ENCODE results near the gene ACP7. TPM values are rescaled to one million over a fixed set of nuclear protein-coding genes. Genes with fewer than 3 reads are reported as not detected.
A peak's percentile ranks its signal among the peaks of the same experiment; 100 is the strongest.

Gene ACP7
- total and polyA plus RNA-seq, 2 of the 8 experiments (the other 6 are each of a cell fraction or from before 2014, with no cell fraction given) = 0.27 to 0.50 TPM

- no peak for FAIRE-seq
- H3K56ac ChIP-seq (replicated peaks; ENCODE audit: insufficient read length, low read depth, low read length) = no peak overlapping the region
- peak overlapping the region; percentile 17 for H4K91ac ChIP-seq (replicated peaks; ENCODE audit: insufficient read length, low read length)
- WGBS, 2 experiments (ENCODE audit: extremely low coverage in 1 of 2, insufficient coverage in 1 of 2, insufficient read length in 1 of 2, insufficient replicate concordance in 2 of 2, low coverage in 1 of 2, low lambda C conversion rate in 2 of 2, missing lambda C conversion rate in 1 of 2) = 80% methylated on average over 21 of the region's 24 CpGs; no CpG with 5 or more reads in 1 of the 2 experiments
- no peak overlapping the region for H2AFZ ChIP-seq (ENCODE audit: low read length)
- TF ChIP-seq CBX5 (IDR thresholded peaks at IDR 0.05; ENCODE audit: low read depth, low read length) = no peak
- TF ChIP-seq CTBP2 (IDR thresholded peaks at IDR 0.05; ENCODE audit: borderline replicate concordance, insufficient read depth, insufficient read length, low read length) = no peak
- TF ChIP-seq TEAD4 (IDR thresholded peaks at IDR 0.05; ENCODE audit: low read depth, low read length) = no peak
- TF ChIP-seq EGR1 (IDR thresholded peaks at IDR 0.05; ENCODE audit: borderline replicate concordance, low read depth, low read length) = no peak
- no peak for TF ChIP-seq RNF2 (IDR thresholded peaks at IDR 0.05; ENCODE audit: borderline replicate concordance, low read depth, low read length, missing control alignments, poor library complexity, severe bottlenecking)
- TF ChIP-seq, protein P1, sequence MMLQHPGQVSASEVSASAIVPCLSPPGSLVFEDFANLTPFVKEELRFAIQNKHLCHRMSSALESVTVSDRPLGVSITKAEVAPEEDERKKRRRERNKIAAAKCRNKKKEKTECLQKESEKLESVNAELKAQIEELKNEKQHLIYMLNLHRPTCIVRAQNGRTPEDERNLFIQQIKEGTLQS (IDR thresholded peaks at IDR 0.05; ENCODE audit: insufficient read depth, low read depth, low read length) = no peak
- no peak for TF ChIP-seq NRF1 (IDR thresholded peaks at IDR 0.05; ENCODE audit: low read depth, low read length)
- no peak for TF ChIP-seq JUN (IDR thresholded peaks at IDR 0.05; ENCODE audit: low read depth, low read length)
- TF ChIP-seq RBBP5 (IDR thresholded peaks at IDR 0.05; ENCODE audit: borderline replicate concordance, low read depth, low read length) = no peak
- DNase-seq (ENCODE audit: low read depth in 1 of 2, low spot score in 2 of 2) = no peak
- no peak overlapping the region for H3K14ac ChIP-seq (ENCODE audit: insufficient read length)
- H4K8ac ChIP-seq (ENCODE audit: extremely low read depth, insufficient read depth, low read length) = 0 out of 2 replicates have a peak overlapping the region, but pooled peaks have one; percentile 7
- 0 out of 7 replicates have a peak overlapping the region, but pooled peaks of 1 of the 4 experiments have one; percentile 19 for H3K9ac ChIP-seq (replicated peaks in 1 of 4; ENCODE audit: extremely low read depth in 1 of 4, low read depth in 3 of 4, low read length in 3 of 4)
- H3K79me1 ChIP-seq (ENCODE audit: low read depth, low read length) = peaks cover 36% of the 10 kb centered on the region
- H3K27ac ChIP-seq (ENCODE audit: low read depth, low read length) = no peak overlapping the region
- H2BK5ac ChIP-seq (ENCODE audit: low read depth, low read length) = peak overlapping the region; percentile 60
- no peak overlapping the region for H3K4me3 ChIP-seq (ENCODE audit: extremely low read depth in 1 of 4, insufficient read depth in 2 of 4, low read depth in 3 of 4, low read length in 4 of 4)
- peaks cover 17 to 32% of the 10 kb centered on the region in 2 experiments for H4K20me1 ChIP-seq (replicated peaks in 1 of 2; ENCODE audit: control insufficient read depth in 1 of 2, insufficient read depth in 2 of 2, low read length in 2 of 2)
- peaks cover 3% of the 10 kb centered on the region; the same call in 1 of the 2 replicates for H3K23me2 ChIP-seq (ENCODE audit: low read depth, low read length)
- 0 out of 2 replicates have a peak overlapping the region, but pooled peaks have one; percentile 13 for H3K18ac ChIP-seq (ENCODE audit: extremely low read depth, low read length)
- peaks cover 4 to 39% (median 20%) of the 10 kb centered on the region in 4 experiments for H3K4me1 ChIP-seq (replicated peaks in 1 of 4; ENCODE audit: control insufficient read depth in 3 of 4, insufficient read depth in 4 of 4, low read length in 3 of 4)
- H4K5ac ChIP-seq (ENCODE audit: insufficient read length, low read depth, low read length) = no peak overlapping the region
- peak overlapping the region; percentile 99; the same call in 1 of the 2 replicates for H2AK5ac ChIP-seq (ENCODE audit: low read depth, low read length)
- H2BK12ac ChIP-seq (ENCODE audit: low read depth, low read length) = 0 out of 2 replicates have a peak overlapping the region, but pooled peaks have one; percentile 27
- no peak overlapping the region for H3K4me2 ChIP-seq (ENCODE audit: insufficient read depth in 1 of 2, low read depth in 2 of 2, low read length in 2 of 2)
- H2BK120ac ChIP-seq (replicated peaks; ENCODE audit: low read depth, low read length) = peak overlapping the region; percentile 38
- no peaks in the 10 kb centered on the region for H3K9me3 ChIP-seq (ENCODE audit: insufficient read depth in 2 of 2, low read depth in 1 of 2, low read length in 1 of 2)
- H2BK15ac ChIP-seq (ENCODE audit: low read length) = peak overlapping the region; percentile 97; the same call in 1 of the 2 replicates
- no peaks in the 10 kb centered on the region; a peak in 2 of 8 replicates for H3K36me3 ChIP-seq (ENCODE audit: control insufficient read depth in 2 of 4, insufficient read depth in 4 of 4, low read length in 3 of 4)
- H2BK20ac ChIP-seq (ENCODE audit: low read length) = no peak overlapping the region
- H3K27me3 ChIP-seq (replicated peaks in 1 of 4; ENCODE audit: control insufficient read depth in 3 of 4, extremely low read depth in 1 of 4, insufficient read depth in 3 of 4, low read length in 3 of 4) = peaks cover 0 to 1% (median 0%) of the 10 kb centered on the region in 4 experiments; a peak in 1 of 7 replicates
- ChIA-PET POLR2A (ENCODE audit: partially characterized antibody) (interaction anchor here (1.2 kb wide), 1 partner anchor 17 kb away, joined by 4 read pairs; no protein-coding TSS in a partner anchor), CTCF (ENCODE audit: partially characterized antibody) (interaction anchor here (0.6 to 5.8 kb wide), 5 partner anchors 11 to 105 kb away, joined by 3 to 27 read pairs (median 6); no protein-coding TSS in a partner anchor)
- no peak overlapping the region for H3K23ac ChIP-seq (ENCODE audit: insufficient read length)
- peak overlapping the region; percentile 59 for H3K4ac ChIP-seq (replicated peaks; ENCODE audit: insufficient read length, low read depth, low read length)
- peaks cover 0 to 52% of the 10 kb centered on the region in 2 experiments; a peak in 2 of 4 replicates for H3K79me2 ChIP-seq (ENCODE audit: control insufficient read depth in 1 of 2, insufficient read depth in 2 of 2, low read length in 2 of 2)
Measured at GRCh38 chr19:39156326-39157230, 72.4 kb downstream of the ACP7 start.
